ENCODE results near the gene S1PR5.

The S1PR5 gene

DNA sequence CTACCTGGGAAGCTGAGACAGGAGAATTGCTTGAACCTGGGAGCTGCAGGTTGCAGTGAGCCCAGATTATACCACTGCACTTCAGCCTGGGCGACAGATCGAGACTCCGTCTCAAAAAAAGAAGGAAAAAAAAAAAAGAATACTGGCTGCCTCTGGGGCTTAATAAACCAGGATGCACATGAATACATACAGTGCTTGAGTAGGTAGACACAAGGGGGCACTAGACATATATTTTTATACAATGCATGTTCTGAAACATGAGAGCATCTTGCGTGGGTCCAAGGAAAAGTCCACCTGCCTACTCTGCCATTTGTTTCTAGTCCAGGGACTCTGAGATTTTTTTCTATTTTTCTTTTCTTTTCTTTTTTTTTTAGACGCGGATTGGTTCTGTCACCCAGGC, 45.3 kb downstream of the S1PR5 start:
- no peaks in the 10 kb centered on the region for H3K9me3 ChIP-seq (ENCODE audit: insufficient read depth, low read length)
- no peak overlapping the region for H2AFZ ChIP-seq (ENCODE audit: low read depth, low read length, severe bottlenecking)
- H3K4me3 ChIP-seq (ENCODE audit: insufficient read depth, low read length, poor library complexity, severe bottlenecking), result no peak overlapping the region
- H4K20me1 ChIP-seq (ENCODE audit: low read depth, low read length), result no peaks in the 10 kb centered on the region
- 0 out of 2 replicates have a peak, but pooled peaks cover 8% of the 10 kb centered on the region for H3F3A ChIP-seq (ENCODE audit: insufficient read depth)
- no peaks in the 10 kb centered on the region for H3K79me2 ChIP-seq (ENCODE audit: insufficient read depth, low read length)
- no peak overlapping the region for H3K27ac ChIP-seq (ENCODE audit: low read depth, low read length)
- H3K9me2 ChIP-seq (replicated peaks; ENCODE audit: insufficient read depth, low read length), result no peaks in the 10 kb centered on the region
- no peak for TF ChIP-seq EZH2phosphoT487 (conservative IDR thresholded peaks at IDR 0.05; ENCODE audit: low read length)
- TF ChIP-seq, protein P1, sequence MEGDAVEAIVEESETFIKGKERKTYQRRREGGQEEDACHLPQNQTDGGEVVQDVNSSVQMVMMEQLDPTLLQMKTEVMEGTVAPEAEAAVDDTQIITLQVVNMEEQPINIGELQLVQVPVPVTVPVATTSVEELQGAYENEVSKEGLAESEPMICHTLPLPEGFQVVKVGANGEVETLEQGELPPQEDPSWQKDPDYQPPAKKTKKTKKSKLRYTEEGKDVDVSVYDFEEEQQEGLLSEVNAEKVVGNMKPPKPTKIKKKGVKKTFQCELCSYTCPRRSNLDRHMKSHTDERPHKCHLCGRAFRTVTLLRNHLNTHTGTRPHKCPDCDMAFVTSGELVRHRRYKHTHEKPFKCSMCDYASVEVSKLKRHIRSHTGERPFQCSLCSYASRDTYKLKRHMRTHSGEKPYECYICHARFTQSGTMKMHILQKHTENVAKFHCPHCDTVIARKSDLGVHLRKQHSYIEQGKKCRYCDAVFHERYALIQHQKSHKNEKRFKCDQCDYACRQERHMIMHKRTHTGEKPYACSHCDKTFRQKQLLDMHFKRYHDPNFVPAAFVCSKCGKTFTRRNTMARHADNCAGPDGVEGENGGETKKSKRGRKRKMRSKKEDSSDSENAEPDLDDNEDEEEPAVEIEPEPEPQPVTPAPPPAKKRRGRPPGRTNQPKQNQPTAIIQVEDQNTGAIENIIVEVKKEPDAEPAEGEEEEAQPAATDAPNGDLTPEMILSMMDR (IDR thresholded peaks at IDR 0.05; ENCODE audit: insufficient read depth, low read length, poor library complexity, severe bottlenecking), result peak; percentile 26
- H3K9ac ChIP-seq (ENCODE audit: low read length), result no peak overlapping the region
- no peak overlapping the region for H3K4me2 ChIP-seq (ENCODE audit: low read depth, low read length, poor library complexity, severe bottlenecking)
- no peaks in the 10 kb centered on the region for H3K27me3 ChIP-seq (ENCODE audit: low read length)
- H3K36me3 ChIP-seq (ENCODE audit: low read length), result no peaks in the 10 kb centered on the region

DNA sequence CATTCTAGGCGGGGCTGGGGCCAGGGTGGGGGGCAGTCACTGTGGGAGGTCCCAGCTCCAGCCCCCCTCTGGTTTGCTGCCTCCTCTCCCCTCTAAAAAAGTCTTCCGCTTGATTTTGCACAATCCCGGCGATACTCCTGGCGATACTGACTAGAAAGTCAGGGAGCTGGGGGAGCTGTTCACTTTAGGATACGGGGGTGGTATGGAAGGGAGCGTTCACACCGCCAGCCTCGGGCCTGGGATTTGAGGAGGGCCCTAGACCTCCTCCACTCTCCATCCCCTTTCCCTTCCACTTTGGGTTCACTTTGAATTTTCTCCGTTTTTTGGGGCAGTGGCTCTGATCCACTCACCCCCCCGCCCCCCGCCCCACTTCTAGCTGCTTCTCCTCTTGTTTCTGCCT, 49.1 kb downstream of the S1PR5 start:
- Histone ChIP-seq H3K9me3 (ENCODE audit: insufficient read depth, low read length) (no peaks in the 10 kb centered on the region), H2AFZ (ENCODE audit: low read depth, low read length, severe bottlenecking) (no peak overlapping the region), H3K36me3 (ENCODE audit: low read length) (no peaks in the 10 kb centered on the region), H3K4me2 (ENCODE audit: low read depth, low read length, poor library complexity, severe bottlenecking) (no peak overlapping the region), H3K4me3 (ENCODE audit: insufficient read depth, low read length, poor library complexity, severe bottlenecking) (no peak overlapping the region), H3K9me2 (replicated peaks; ENCODE audit: insufficient read depth, low read length) (no peaks in the 10 kb centered on the region), H3K27me3 (ENCODE audit: low read length) (no peaks in the 10 kb centered on the region), H4K20me1 (ENCODE audit: low read depth, low read length) (no peaks in the 10 kb centered on the region), H3K9ac (ENCODE audit: low read length) (no peak overlapping the region), H3K79me2 (ENCODE audit: insufficient read depth, low read length) (no peaks in the 10 kb centered on the region), H3F3A (ENCODE audit: insufficient read depth) (no peaks in the 10 kb centered on the region), H3K27ac (ENCODE audit: low read depth, low read length) (no peak overlapping the region)
- TF ChIP-seq, protein P1 (IDR thresholded peaks at IDR 0.05; ENCODE audit: insufficient read depth, low read length, poor library complexity, severe bottlenecking), result no peak
- TF ChIP-seq EZH2phosphoT487 (conservative IDR thresholded peaks at IDR 0.05; ENCODE audit: low read length), result no peak

DNA sequence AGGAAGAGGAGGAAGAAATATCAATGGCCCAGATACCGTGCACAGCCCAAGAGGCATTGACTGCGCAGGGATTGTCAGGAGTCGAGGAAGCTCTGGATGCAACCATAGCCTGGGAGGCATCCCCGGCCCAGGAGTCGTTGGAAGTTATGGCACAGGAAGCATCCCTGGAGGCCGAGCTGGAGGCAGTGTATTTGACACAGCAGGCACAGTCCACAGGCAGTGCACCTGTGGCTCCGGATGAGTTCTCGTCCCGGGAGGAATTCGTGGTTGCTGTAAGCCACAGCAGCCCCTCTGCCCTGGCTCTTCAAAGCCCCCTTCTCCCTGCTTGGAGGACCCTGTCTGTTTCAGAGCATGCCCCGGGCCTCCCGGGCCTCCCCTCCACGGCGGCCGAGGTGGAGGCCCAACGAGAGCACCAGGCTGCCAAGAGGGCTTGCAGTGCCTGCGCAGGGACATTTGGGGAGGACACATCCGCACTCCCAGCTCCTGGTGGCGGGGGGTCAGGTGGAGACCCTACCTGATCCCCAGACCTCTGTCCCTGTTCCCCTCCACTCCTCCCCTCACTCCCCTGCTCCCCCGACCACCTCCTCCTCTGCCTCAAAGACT, 50.0 kb downstream of the S1PR5 start:
- no peak for TF ChIP-seq EZH2phosphoT487 (conservative IDR thresholded peaks at IDR 0.05; ENCODE audit: low read length)
- TF ChIP-seq, protein P1 (IDR thresholded peaks at IDR 0.05; ENCODE audit: insufficient read depth, low read length, poor library complexity, severe bottlenecking), result no peak
- H3K27ac ChIP-seq (ENCODE audit: low read depth, low read length), result no peak overlapping the region
- H2AFZ ChIP-seq (ENCODE audit: low read depth, low read length, severe bottlenecking), result no peak overlapping the region
- no peak overlapping the region for H3K9ac ChIP-seq (ENCODE audit: low read length)
- no peaks in the 10 kb centered on the region for H3K9me2 ChIP-seq (replicated peaks; ENCODE audit: insufficient read depth, low read length)
- no peaks in the 10 kb centered on the region for H3K27me3 ChIP-seq (ENCODE audit: low read length)
- no peaks in the 10 kb centered on the region for H3K36me3 ChIP-seq (ENCODE audit: low read length)
- no peak overlapping the region for H3K4me3 ChIP-seq (ENCODE audit: insufficient read depth, low read length, poor library complexity, severe bottlenecking)
- no peaks in the 10 kb centered on the region for H3F3A ChIP-seq (ENCODE audit: insufficient read depth)
- H3K9me3 ChIP-seq (ENCODE audit: insufficient read depth, low read length), result no peaks in the 10 kb centered on the region
- no peaks in the 10 kb centered on the region for H3K79me2 ChIP-seq (ENCODE audit: insufficient read depth, low read length)
- no peaks in the 10 kb centered on the region for H4K20me1 ChIP-seq (ENCODE audit: low read depth, low read length)
- no peak overlapping the region for H3K4me2 ChIP-seq (ENCODE audit: low read depth, low read length, poor library complexity, severe bottlenecking)

Data from SU-DHL-6 (cell line).